Prostate gland (tissue), 2 donors: ENCODE measurements around the gene TM4SF5. TPM values are rescaled to one million over a fixed set of nuclear protein-coding genes. Genes with fewer than 3 reads are reported as not detected.

Source experiments
- DNase-seq: peaks from one replicate; pipeline ENCODE4 v3.0.0-alpha.2; 2019; ENCODE audit warnings: low spot score
- H3K27ac ChIP-seq, 2 donors: fragments of 200-600 bp; sonication (generic); 2 replicates each; pipeline ENCODE4 v1.5.1; 2017 to 2019
- H3K27me3 ChIP-seq: fragments of 200-600 bp; sonication (generic); replicated peaks from 2 replicates; pipeline ENCODE4 v1.5.1; 2019; ENCODE audit not compliant: insufficient read depth
- H3K36me3 ChIP-seq, 2 donors: fragments of 200-600 bp; sonication (generic); 1 replicate in 1 of 2; 2 replicates in 1 of 2; pipeline versions ENCODE4 v1.5.1 to v1.8.1; 2017 to 2019
- H3K4me1 ChIP-seq: fragments of 200-600 bp; sonication (generic); replicated peaks from 2 replicates; pipeline ENCODE4 v1.5.1; 2019
- H3K4me3 ChIP-seq, 2 donors: fragments of 200-600 bp; sonication (generic); 2 replicates each; pipeline ENCODE4 v1.5.1; 2017 to 2019
- H3K9me3 ChIP-seq: fragments of 200-600 bp; sonication (generic); 2 replicates; pipeline ENCODE4 v1.5.1; 2017
- CTCF ChIP-seq, 4 experiments: fragments of 200-600 bp in 2 of 4; fragments of 450-650 bp in 2 of 4; sonication (generic) in 2 of 4; IDR thresholded peaks; 1 replicate in 3 of 4; 2 replicates in 1 of 4; pipeline ENCODE4 v1.5.1; 2016 to 2019; ENCODE audit warnings: antibody characterized with exemption in 4 of 4, mild to moderate bottlenecking in 2 of 4, moderate library complexity in 2 of 4
- POLR2A ChIP-seq: fragments of 450-650 bp; IDR thresholded peaks from one replicate; pipeline ENCODE4 v1.6.1; 2016; ENCODE audit warnings: antibody characterized with exemption, mild to moderate bottlenecking
- POLR2AphosphoS5 ChIP-seq: sonication (generic); formaldehyde crosslinking; IDR thresholded peaks from one replicate; pipeline ENCODE4 v1.6.1; 2017; ENCODE audit warnings: antibody characterized with exemption
- WGBS: methylation state at CpG from one replicate; pipeline ENCODE4 v1.1.5; 2018; 5-methylcytosine and 5-hydroxymethylcytosine counted together
- intact Hi-C: fragments of 100-400 bp; cut with DNase I; formaldehyde crosslinking; loops from one replicate; pipeline ENCODE4 v1.14.2; 2022
- total RNA-seq, 2 donors: library from RNA; depleted of rRNA; stranded (reverse); fragments of >200 nt; gene quantifications; one replicate each; pipeline ENCODE4 v1.1.0, GENCODE V29; 2016

The TM4SF5 gene
- total RNA-seq: not detected

GRCh38 chr17:4771519-4772234, at the start of gene TM4SF5:
TM4SF5 (plus strand) TSS chr17:4771886; CDS start chr17:4771923, 37 bp downstream.
- Histone ChIP-seq H3K9me3 (no peaks in the 10 kb centered on the region), H3K4me3 (no peak within 1 kb of the TSS), H3K27me3 (no peaks in the 10 kb centered on the region), H3K27ac (no peak within 1 kb of the TSS), H3K4me1 (no peaks in the 10 kb centered on the region), H3K36me3 (no peaks in the 10 kb centered on the region)
- TF ChIP-seq CTCF (IDR thresholded peaks at IDR 0.05) (no peak), POLR2AphosphoS5 (no peak), POLR2A (no peak)
- intact Hi-C loops: no loop called here
- WGBS: 51% methylated on average over 13 of the region's 13 CpGs
- no peak for DNase-seq

- H3K27ac ChIP-seq: no peak overlapping the region
- no peak overlapping the region for H3K4me3 ChIP-seq
- H3K27me3 ChIP-seq: no peaks in the 10 kb centered on the region
- DNase-seq: no peak
- intact Hi-C loops: no loop called here
- WGBS: 89% methylated on average over 16 of the region's 16 CpGs
- no peak for TF ChIP-seq POLR2AphosphoS5
- TF ChIP-seq CTCF (IDR thresholded peaks at IDR 0.05): no peak
- no peak for TF ChIP-seq POLR2A
- H3K9me3 ChIP-seq: no peaks in the 10 kb centered on the region
- no peaks in the 10 kb centered on the region for H3K4me1 ChIP-seq
- no peaks in the 10 kb centered on the region for H3K36me3 ChIP-seq
Measured at GRCh38 chr17:4722678-4723240, 48.9 kb upstream of the TM4SF5 start.

GRCh38 chr17:4724650-4725049, 47.0 kb upstream of the TM4SF5 start:
- no peaks in the 10 kb centered on the region for H3K27me3 ChIP-seq

GRCh38 chr17:4725646-4726310, 45.9 kb upstream of the TM4SF5 start:
- Histone ChIP-seq H3K27ac (no peak overlapping the region), H3K27me3 (no peaks in the 10 kb centered on the region), H3K4me1 (peaks cover 2% of the 10 kb centered on the region), H3K9me3 (no peaks in the 10 kb centered on the region), H3K36me3 (no peaks in the 10 kb centered on the region), H3K4me3 (no peak overlapping the region)
- 77% methylated on average over 9 of the region's 9 CpGs for WGBS
- intact Hi-C loops: no loop called here
- TF ChIP-seq POLR2AphosphoS5: no peak
- DNase-seq: no peak

More at GRCh38 chr17:4724650-4725049, 47.0 kb upstream of the TM4SF5 start:
- DNase-seq: no peak
- Histone ChIP-seq H3K36me3 (no peaks in the 10 kb centered on the region), H3K4me3 (no peak overlapping the region), H3K27ac (no peak overlapping the region), H3K9me3 (no peaks in the 10 kb centered on the region), H3K4me1 (no peaks in the 10 kb centered on the region)
- WGBS: 82% methylated on average over 5 of the region's 5 CpGs
- TF ChIP-seq POLR2A (no peak), POLR2AphosphoS5 (no peak), CTCF (IDR thresholded peaks at IDR 0.05) (no peak)
- intact Hi-C loops: no loop called here

GRCh38 chr17:4728124-4728523, 43.6 kb upstream of the TM4SF5 start:
- H3K4me3 ChIP-seq: no peak overlapping the region
- H3K27me3 ChIP-seq: no peaks in the 10 kb centered on the region
- peaks cover 2% of the 10 kb centered on the region for H3K4me1 ChIP-seq
- H3K27ac ChIP-seq: no peak overlapping the region
- no peak for DNase-seq
- no peaks in the 10 kb centered on the region for H3K36me3 ChIP-seq
- intact Hi-C loops: no loop called here
- TF ChIP-seq CTCF (IDR thresholded peaks at IDR 0.05) (no peak), POLR2A (no peak), POLR2AphosphoS5 (no peak)
- no peaks in the 10 kb centered on the region for H3K9me3 ChIP-seq
- 55% methylated on average over 3 of the region's 3 CpGs for WGBS
